IPS-11a (cell line): ENCODE data around the gene LPAR5.

Experiments used
- H3K4me3 ChIP-seq: one replicate; pipeline ENCODE4 v1.5.1; 2013; ENCODE audit warnings: low read depth, low read length, control low read depth

Gene LPAR5

DNA sequence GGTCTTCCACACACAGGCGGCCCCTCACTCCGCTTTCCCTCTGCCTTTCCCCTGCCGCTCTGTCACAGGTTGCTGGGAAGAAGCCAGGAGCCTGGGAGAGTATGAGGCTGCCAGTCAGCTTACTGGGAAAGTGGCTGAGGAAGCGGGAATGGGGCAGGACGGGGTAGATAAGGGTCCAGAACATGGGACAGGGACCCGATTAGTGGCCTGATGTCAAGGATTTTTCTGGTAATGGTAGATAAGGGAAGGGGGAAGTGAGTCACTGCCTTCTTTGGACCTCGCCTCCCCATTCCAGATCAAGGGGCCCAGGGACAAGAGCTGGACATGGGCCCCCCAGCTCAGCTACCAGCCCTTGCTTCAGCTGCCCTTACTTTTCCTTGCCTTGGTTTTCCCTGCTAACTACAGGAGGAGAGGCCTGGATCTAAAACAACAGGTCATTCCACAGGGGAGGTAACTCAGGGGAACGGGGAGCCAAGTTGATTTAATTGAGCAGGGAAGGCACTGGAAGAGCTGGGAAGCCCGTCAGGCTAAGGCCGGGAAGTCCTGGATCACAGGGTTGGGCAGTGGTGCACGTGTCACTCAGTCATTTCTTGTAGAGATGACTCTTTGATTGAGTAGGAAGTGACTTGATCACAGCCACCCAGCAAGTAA is 3.5 kb upstream of the LPAR5 start:
- H3K4me3 ChIP-seq = no peak overlapping the region

DNA sequence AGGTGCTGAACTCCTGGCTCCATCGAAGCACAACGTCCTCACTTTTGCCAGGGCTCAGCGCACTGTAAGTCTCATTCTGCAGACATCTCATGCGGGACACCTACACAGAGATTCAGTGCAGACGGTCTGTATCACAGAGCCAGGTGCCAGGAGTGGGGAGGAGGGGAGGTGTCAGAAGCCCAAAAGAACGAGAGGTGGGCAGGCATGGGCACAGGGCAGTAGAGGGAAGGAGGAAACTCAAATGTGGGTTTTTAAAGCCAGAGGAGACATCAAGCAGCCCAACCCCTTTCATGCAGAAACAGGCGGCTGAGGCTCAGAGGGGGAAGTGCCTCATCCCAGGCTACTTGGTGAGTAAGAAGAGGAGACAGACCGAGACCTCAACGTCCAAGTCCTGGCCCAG is 2.5 kb upstream of the LPAR5 start:
- H3K4me3 ChIP-seq = no peak overlapping the region

DNA sequence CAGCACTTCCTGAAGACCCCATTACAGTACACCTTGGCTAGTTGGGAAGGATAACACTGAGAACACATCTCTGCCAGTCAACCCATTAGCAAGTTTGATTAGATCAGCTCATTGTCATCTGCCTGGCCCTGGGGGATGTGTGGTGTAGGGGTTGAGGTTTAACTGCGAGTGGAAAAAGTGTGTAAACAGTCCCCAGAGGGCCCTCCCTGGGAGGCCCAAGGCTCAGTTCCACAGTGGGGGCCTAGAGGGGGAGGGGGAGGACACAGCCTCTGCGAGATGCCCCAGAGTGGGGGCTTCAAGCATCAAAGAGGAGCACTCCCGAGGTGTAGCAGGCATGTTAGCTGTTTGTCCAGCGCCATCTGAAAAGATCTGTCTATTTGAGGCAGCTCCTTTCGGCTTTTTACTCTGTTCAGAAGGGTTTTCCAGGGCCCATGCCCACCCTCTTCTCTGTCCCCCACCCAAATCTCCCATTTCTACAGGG is 344 bp downstream of the LPAR5 start:
- no peak overlapping the region for H3K4me3 ChIP-seq

DNA sequence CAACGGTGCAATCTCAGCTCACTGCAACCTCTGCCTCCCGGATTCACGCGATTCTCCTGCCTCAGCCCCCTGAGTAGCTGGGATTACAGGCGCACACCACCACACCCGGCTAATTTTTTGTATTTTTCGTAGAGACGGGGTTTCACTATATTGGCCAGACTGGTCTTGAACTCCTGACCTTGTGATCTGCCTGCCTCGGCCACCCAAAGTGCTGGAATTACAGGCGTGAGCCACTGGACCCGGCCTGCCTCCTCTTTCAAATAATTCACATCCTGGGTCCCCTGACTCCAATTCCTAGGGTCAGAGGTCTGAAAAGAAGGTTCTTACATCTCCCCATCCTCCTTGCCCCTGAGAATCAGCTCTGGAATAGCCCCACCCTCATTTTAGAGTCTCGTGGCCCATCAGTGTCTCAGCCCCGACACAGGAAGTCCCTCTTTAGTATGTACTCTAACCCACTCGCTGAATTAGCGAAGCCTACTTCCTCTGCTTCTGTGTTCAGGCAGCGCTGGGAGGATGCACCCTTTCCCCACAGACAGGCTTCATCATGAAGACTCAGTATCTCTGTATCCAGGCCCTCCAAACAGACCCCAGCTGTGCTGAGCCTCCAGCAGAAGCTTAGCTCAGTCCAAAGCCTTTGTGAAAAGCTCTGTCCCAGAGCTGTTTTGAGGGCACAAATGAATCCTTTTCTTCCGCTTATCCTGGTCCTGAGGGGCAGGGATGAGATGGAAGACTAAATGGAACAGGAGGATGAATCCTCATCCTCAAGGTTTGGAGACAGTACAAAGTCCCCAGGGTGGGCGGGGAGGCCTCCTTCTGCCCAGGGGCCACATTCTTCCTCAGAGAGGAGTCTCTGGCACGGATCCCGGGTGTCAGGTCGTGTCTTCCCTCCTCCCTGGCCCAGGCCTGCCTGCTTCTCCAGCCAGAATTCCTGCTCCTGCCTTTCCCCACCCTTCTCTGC is 3.5 kb downstream of the LPAR5 start:
- no peak overlapping the region for H3K4me3 ChIP-seq

DNA sequence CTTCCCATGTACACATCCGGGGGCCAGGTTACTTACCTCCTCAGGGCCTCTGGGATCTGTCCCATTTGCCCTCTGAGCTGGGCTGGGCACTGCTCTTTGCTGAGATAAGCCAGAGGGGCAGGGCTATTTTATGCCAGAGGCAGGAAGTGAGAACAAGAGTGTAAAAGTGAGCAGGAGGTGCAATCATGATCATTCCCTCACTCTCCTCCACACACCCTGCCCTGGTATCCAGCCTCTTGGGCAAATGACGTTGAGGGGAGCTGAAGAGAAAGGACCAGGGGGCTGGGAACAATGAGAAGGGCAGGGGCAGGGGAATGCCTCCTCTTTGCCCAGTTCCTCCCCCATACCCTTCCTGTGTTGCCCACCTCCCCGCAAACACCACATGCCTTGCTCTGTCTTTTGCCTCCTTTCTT is 4.2 kb downstream of the LPAR5 start:
- H3K4me3 ChIP-seq = no peak overlapping the region

DNA sequence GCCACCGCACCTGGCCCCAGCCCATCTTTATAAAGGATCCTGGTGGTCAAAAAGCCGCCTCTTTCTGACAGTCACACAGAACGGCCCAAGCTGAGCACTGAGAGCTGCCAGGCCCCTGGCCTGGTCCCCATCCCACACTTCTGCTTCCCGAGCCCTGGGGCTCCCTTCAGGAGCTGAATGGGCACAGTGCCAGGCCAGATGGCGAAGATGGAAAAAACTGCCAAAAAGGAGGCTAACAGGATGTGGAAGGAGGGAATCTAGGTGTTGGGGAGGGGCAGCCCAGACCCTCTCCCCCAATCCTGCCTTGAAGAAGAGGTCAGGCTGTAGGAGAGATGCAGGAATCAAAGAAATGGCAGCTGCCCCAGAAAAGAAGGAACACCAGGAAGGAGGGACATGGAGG is 5.0 kb downstream of the LPAR5 start:
- no peak overlapping the region for H3K4me3 ChIP-seq

DNA sequence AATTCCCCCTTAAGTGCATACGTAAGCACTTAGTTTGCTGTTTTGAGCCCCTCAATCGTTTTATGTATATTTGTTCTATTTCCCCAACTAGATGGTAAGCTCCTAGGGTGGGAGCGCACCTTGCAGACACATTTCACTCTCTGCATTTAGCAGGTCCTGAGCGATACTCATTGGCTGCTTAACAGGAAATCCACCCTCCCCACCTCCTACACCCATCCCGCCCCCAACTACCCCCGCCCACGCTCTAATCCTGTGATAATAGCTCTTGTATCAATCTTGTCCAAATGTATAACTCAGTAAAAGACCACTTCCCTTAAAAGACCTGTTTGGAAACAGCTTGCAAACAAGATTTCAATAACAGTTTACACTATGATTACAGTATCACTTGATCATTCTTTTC is 8.1 kb downstream of the LPAR5 start:
- H3K4me3 ChIP-seq = no peak overlapping the region

DNA sequence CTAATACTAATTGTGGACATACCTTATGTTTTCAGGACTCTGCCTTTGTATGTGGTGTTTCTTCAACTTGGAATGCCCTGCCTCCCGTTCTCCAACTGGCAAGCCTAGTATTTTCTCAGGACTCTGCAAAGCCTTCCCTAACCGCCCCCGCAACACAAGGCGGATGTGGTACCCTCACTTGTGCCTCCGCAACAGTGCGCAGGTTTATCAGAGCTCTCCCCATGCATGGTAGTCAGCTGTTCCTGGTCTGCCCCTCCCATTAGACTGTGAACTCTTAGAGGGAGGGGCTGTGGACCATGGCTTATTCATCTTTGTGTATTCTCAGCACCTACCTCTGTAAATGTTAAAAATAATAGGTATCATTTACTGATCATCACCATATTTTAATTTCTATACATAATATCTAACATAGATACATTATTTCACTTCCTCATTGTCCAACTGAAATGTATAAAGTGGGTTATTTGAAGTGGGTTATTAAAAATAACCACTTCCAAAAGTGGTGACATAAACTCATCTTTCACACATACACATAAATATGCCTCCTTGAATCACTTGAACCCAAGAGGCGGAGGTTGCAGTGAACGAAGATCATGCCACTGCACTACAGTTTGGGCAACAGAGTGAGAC is 9.0 kb downstream of the LPAR5 start:
- H3K4me3 ChIP-seq = no peak overlapping the region

DNA sequence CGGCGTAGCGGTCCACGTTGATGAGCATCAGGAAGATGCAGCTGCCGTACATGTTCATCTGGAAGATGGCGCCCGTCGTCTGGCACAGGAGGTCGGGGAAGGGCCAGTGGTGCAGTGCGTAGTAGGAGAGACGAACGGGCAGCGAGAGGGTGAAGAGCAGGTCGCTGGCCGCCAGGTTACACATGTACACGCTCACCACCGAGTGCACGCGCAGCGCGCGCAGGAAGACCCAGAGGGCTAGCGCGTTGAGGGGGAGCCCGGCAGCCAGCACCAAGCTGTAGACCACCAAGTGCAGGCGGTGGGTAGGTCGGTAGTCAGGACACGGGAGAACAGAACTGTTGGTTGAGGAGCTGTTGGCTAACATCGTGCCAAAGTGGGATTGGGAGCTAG is 14.9 kb downstream of the LPAR5 start:
- H3K4me3 ChIP-seq = no peak overlapping the region

DNA sequence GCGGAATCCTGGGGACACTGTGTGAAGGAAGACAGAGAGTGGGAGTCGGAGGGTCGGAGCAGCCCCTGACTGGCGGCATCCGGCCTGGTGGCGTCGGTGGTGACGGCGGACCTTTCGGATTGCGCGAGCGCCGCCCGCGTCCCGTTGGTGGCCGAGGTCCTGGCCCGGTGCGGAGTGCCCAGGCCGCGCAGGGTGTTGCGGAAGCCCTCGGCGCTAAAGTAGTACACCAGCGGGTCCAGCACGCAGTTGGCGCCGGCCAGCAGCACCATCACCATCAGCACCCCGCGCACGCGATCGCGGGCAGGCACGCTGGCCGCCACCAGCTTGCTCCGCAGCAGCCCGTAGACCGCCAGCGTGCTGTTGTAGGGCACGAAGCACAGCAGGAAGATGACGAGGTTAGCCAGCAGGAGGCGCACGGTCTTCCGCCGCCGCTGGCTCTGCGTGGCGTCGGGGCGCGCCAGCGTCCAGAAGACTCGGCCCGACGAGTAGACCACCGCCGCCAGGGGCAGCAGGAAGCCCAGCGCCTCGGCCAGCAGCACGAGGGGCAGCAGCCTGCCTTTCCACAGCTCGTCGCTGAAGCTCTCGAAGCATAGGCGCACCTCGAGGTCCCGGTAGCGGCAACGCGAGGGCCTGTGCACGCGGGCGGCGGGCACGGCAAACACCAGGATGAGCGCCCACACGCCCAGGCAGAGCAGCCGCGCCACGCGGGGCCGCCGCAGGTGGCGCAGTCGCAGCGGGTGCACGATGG is 15.4 kb downstream of the LPAR5 start:
- peak overlapping the region; percentile 18 for H3K4me3 ChIP-seq

DNA sequence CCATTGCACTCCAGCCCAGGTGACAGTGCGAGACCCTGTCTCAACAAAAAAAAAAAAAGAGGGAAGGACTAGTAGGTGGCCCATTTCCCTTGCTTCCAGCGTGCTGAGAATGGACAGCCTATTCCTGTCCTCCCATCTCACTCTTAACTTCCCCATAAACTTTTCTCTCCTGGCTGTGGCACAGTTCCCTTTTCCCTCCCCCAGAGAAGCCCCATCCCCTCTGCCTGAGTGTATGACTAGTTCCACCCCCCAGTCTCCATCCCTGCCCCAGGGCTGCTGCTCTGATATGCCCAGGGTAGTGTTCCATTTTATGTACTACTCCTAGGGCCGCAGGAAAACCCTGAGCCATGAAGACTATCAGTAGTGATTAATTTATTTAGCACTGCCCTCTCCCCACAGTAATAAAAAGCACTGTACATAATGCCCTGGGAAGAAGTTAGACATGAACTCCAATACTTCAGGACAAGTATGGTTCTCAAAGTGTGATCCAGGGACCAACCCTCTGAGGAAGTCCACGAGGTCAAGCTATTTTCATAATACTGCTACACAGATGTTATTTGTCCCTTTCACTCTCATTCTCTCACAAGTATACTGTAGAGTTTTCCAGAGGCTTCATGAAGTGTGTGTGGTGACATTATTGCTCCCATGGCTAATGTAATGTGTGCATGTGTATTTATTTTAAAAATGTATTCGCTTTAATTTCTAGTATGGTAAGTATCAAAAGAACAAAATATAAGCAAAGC is 17.1 kb downstream of the LPAR5 start:
- H3K4me3 ChIP-seq = no peak overlapping the region

DNA sequence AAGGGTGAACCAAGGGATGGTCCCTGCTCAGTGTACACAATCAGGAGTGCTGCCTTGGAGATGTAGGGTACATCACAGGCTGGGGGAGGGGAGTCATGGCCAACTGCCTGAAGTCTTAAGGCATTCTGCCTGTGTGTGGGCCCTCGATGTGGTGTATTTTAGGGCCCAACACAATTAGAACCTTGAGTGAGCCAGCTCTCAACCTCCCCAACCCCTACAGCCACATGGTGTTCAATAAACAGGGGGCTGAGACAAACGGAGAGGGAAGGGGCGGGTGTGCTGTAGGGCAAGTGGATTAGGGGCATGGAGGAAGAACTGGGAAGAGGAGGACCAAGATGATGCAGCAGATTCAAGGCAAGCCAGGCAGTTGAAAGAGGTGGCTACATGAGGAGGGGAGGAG is 20.0 kb downstream of the LPAR5 start:
- no peak overlapping the region for H3K4me3 ChIP-seq

DNA sequence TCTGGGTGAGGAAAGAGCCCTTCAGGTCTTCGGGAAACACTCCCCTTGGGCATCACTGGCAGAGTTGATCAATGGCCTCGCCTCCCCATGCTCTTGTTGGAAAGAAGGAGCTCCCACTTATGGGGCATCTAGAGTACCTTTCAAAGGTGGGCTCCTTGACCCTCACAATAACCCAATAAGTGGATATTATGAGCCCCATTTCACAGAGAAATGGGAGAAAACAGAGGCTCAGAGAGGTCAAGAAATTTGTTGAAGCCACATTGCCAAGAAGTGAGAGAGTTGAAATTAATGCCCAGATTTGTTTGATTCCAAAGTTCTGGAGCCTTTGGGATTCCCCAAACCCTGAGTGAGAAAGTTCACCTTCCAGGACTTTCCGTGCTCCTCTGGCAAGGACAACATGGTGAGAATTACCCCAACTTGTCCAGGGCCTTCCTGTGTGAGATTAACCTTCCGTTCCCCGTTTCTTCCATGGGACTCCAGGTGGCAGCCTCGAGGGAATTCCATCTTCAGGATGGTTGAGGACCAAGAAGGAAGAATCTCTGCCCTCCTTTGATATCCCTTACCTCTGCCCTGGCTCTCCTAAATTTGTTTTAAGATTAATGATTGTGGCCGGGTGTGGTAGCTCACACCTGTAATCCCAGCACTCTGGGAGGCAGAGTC is 21.1 kb downstream of the LPAR5 start:
- no peak overlapping the region for H3K4me3 ChIP-seq

DNA sequence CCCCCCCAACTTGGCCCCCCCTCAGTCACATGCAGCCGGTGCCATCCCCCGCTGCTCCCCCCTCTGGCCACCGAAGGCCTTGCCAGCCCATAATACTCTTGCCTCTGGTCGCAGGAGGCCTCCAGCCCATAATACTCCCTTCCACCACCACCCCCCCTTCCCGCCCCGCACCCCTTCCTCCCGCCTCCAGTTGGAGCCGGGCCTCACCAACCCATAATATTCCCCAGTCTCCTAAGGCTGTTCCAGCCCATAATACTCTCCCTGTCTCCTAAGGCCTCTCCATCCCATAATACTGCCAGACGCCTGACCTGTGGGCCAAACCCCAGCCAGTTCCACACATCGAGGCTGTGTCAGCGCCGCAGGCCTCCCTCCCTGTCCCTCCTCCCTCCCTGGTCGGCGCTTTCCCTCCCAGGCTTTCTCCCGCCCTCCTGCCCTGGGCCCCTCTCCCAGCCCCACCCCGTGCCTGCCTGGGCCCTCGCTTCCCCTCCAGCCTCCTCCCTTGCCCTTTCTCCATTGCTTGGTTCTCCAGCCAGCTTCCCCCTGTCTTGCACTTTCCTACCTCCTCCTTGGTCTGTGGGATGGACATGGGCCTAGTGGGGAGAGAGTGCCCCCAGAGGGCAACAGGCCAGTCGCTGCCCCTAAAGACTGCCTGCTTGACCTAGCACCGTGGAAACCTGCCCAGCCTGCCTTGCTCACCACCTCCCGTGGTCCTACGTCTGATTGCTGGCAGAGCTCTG is 21.8 kb downstream of the LPAR5 start:
- H3K4me3 ChIP-seq = no peak overlapping the region

DNA sequence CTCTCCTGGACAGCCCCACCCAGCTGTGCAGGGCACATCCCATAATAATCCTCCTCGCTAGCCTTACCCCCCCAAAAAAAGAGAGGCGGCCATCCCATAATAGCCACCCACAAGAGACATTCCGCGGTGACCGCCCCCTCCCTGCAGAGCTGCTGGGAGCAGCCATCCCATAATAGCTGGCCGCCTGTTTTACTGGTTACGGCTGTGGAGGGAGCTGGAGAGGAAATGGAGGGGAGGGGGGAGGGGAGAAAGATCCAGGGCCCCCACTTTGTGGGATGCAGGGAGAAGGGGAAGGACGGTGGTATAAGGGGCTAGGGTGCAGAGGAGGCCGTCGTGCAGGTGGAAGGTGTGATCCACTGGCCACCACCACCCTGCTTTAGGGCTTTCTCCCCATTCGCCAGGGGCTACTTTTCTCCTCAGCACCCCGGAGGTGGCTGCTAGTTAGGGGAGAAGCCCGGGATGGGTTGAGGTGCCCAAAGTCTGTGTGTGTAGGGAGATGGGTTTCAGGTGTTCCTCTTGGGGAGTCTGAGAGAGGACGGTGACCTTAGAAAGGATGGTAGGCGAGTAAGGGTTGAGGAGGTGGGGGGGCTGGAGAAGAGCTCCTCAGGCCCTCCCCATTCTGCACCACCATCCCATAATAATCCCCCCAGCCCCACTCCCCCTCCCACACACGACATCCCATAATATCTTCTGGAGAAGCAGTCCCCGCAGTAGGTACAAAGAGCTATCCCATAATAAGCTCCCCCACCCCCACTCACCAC is 22.6 kb downstream of the LPAR5 start:
- H3K4me3 ChIP-seq = peak overlapping the region; percentile 17

DNA sequence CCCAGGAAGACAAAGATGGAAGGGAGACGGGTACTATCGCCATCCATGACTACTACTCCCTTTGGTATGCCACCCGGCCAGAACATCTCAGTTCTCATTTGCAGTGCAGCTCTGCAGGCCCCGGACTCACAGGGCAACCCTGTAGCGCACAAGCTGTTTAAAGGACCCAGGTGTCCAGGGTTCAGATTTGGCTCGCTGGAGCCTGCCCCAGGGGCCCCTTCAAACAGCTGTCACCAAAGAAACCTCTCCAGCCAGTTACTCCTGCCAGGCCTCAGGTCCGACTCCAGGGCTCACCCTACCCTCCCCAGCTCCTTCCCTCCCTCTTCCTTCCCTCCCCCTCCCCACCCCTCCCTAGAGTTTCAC is 23.1 kb downstream of the LPAR5 start:
- H3K4me3 ChIP-seq = no peak overlapping the region

DNA sequence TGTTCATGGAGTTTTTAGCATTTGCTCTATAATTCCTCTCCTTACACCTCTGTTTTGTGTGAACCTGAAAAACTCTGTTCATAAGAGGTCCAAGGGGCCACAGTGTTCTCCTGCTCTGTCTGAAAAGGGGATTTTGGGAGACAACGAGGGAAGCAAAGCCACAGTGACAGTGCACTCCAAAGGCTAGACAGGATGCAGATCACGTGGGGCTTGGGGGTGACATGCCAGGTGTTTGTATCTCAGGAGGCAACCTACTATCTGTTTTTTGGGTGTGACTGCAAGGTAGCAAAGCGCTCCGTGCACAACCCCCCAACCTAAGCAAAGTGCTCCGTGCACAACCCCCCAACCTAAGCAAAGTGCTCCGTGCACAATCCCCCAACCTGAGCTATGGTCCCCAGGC is 23.5 kb downstream of the LPAR5 start:
- H3K4me3 ChIP-seq = no peak overlapping the region

DNA sequence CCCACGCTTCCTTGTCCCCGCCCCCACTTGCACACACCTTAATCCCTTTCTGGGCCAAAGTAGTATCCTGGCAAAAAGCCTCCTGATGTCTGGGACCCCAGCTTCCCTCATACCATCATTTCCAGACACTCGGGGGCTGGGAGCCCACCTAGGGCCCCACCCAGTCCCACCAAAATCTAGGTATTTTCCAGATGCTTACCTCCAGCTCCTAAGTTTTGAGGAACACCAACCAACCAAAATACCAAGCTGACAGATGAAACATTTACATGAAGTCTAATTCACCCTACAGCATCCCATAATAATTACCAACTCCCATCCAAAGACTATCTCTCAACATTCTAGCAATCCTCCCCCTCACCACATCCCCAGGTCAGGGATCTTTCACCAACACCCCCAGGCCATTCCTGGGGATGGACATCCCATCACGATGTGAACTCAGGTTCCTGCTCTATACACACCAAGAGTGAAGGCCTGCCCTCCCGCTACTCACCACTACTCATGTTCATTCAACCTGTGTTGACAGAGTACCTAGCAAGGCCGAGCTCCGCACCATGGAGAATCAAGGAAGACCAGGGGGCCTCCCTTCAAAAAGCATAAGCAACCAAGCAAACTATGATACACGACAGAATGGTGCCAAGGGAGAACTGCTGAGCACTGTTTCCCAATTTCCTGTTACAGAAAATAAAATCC is 27.0 kb downstream of the LPAR5 start:
- no peak overlapping the region for H3K4me3 ChIP-seq
